H1 (cell line): ENCODE data around the gene IQCM. TPM values are rescaled to one million over a fixed set of nuclear protein-coding genes. Genes with fewer than 3 reads are reported as not detected.

ENCODE experiments used
- CTCF ChIA-PET: fragments of 300-600 bp; sonication (Branson Sonifier 250); formaldehyde crosslinking; loops from one replicate; lab custom pipeline; 2021; ENCODE audit not compliant: partially characterized antibody; lab: Charles Lee
- POLR2A ChIA-PET: fragments of 300-600 bp; sonication (Branson Sonifier 250); formaldehyde crosslinking; loops from one replicate; lab custom pipeline; 2021; ENCODE audit warnings: inconsistent platforms; ENCODE audit not compliant: partially characterized antibody; lab: Charles Lee
- DNase-seq, 2 experiments: peaks; one replicate each; pipeline versions ENCODE4 v3.0.0 to v3.0.0-alpha.2; 2010 to 2022; ENCODE audit warnings: low spot score in 2 of 2, low read depth in 1 of 2, mixed read lengths in 1 of 2
- FAIRE-seq: peaks from 2 replicates; lab custom pipeline; 2011; peaks lifted over from hg19 to GRCh38; lab: Jason Lieb, UNC
- H2AFZ ChIP-seq: 2 replicates; pipeline ENCODE4 v1.8.1; 2012; ENCODE audit warnings: low read length, inconsistent platforms
- H2AK5ac ChIP-seq: 2 replicates; pipeline ENCODE4 v1.6.1; 2013; ENCODE audit warnings: low read depth, low read length
- H2BK120ac ChIP-seq: replicated peaks from 2 replicates; pipeline ENCODE3; 2013; ENCODE audit warnings: low read depth, low read length, inconsistent platforms
- H2BK12ac ChIP-seq: 2 replicates; pipeline ENCODE4 v1.6.1; 2013; ENCODE audit warnings: low read depth, low read length
- H2BK15ac ChIP-seq: 2 replicates; pipeline ENCODE4 v1.6.1; 2013; ENCODE audit warnings: low read length
- H2BK20ac ChIP-seq: 2 replicates; pipeline ENCODE4 v1.6.1; 2013; ENCODE audit warnings: low read length
- H2BK5ac ChIP-seq: 2 replicates; pipeline ENCODE4 v1.6.1; 2013; ENCODE audit warnings: low read depth, low read length
- H3K14ac ChIP-seq: 2 replicates; pipeline ENCODE4 v1.6.1; 2013; ENCODE audit warnings: inconsistent platforms; ENCODE audit not compliant: insufficient read length
- H3K18ac ChIP-seq: 2 replicates; pipeline ENCODE4 v1.6.1; 2013; ENCODE audit warnings: low read length; ENCODE audit errors: extremely low read depth
- H3K23ac ChIP-seq: 2 replicates; pipeline ENCODE4 v1.6.1; 2013; ENCODE audit warnings: inconsistent platforms; ENCODE audit not compliant: insufficient read length
- H3K23me2 ChIP-seq: 2 replicates; pipeline ENCODE4 v1.6.1; 2013; ENCODE audit warnings: low read depth, low read length
- H3K27ac ChIP-seq: 2 replicates; pipeline ENCODE4 v1.6.1; 2011; ENCODE audit warnings: low read depth, low read length, inconsistent platforms
- H3K27me3 ChIP-seq, 4 experiments: replicated peaks in 1 of 4; 1 replicate in 1 of 4; 2 replicates in 3 of 4; pipeline versions ENCODE4 v1.6.1 to v1.8.1; 2011 to 2013; ENCODE audit warnings: low read length in 3 of 4, mild to moderate bottlenecking in 3 of 4, inconsistent platforms in 2 of 4, mixed read lengths in 2 of 4, moderate library complexity in 1 of 4; ENCODE audit not compliant: control insufficient read depth in 3 of 4, insufficient read depth in 3 of 4; ENCODE audit errors: extremely low read depth in 1 of 4
- H3K36me3 ChIP-seq, 4 experiments: 2 replicates each; pipeline versions ENCODE4 v1.6.1 to v1.8.1; 2011 to 2013; ENCODE audit warnings: mild to moderate bottlenecking in 4 of 4, low read length in 3 of 4, moderate library complexity in 2 of 4, control low read depth in 1 of 4, inconsistent platforms in 1 of 4; ENCODE audit not compliant: insufficient read depth in 4 of 4, control insufficient read depth in 2 of 4
- H3K4ac ChIP-seq: replicated peaks from 2 replicates; pipeline ENCODE3; 2013; ENCODE audit warnings: low read length, low read depth, mixed read lengths, inconsistent platforms; ENCODE audit not compliant: insufficient read length
- H3K4me1 ChIP-seq, 4 experiments: replicated peaks in 1 of 4; 1 replicate in 1 of 4; 2 replicates in 3 of 4; pipeline versions ENCODE4 v1.6.1 to v1.8.1; 2011 to 2013; ENCODE audit warnings: low read length in 3 of 4, inconsistent platforms in 2 of 4, mixed read lengths in 1 of 4; ENCODE audit not compliant: insufficient read depth in 4 of 4, control insufficient read depth in 3 of 4
- H3K4me2 ChIP-seq, 2 experiments: 2 replicates each; pipeline versions ENCODE4 v1.6.1 to v1.8.1; 2011 to 2013; ENCODE audit warnings: low read depth in 2 of 2, low read length in 2 of 2, control low read depth in 1 of 2, inconsistent platforms in 1 of 2, mild to moderate bottlenecking in 1 of 2; ENCODE audit not compliant: insufficient read depth in 1 of 2
- H3K4me3 ChIP-seq, 4 experiments: fragments of 200-600, 300-600 bp in 1 of 4; sonication (generic), shearing (Covaris generic), sonication (Bioruptor Twin) in 1 of 4; 2 replicates each; pipeline versions ENCODE4 v1.5.1 to v1.8.1; 2011 to 2016; ENCODE audit warnings: low read length in 4 of 4, low read depth in 3 of 4, control low read depth in 2 of 4, inconsistent platforms in 2 of 4, mild to moderate bottlenecking in 2 of 4, mixed read lengths in 1 of 4, moderate library complexity in 1 of 4; ENCODE audit not compliant: insufficient read depth in 2 of 4; ENCODE audit errors: extremely low read depth in 1 of 4
- H3K56ac ChIP-seq: replicated peaks from 2 replicates; pipeline ENCODE3; 2013; ENCODE audit warnings: low read depth, mild to moderate bottlenecking, mixed read lengths, low read length, inconsistent platforms; ENCODE audit not compliant: insufficient read length
- H3K79me1 ChIP-seq: 2 replicates; pipeline ENCODE4 v1.6.1; 2013; ENCODE audit warnings: low read depth, low read length, control low read depth
- H3K79me2 ChIP-seq, 2 experiments: 2 replicates each; pipeline versions ENCODE4 v1.6.1 to v1.8.1; 2012 to 2013; ENCODE audit warnings: low read length in 2 of 2, mild to moderate bottlenecking in 2 of 2, inconsistent platforms in 1 of 2; ENCODE audit not compliant: insufficient read depth in 2 of 2, control insufficient read depth in 1 of 2
- H3K9ac ChIP-seq, 4 experiments: replicated peaks in 1 of 4; 1 replicate in 1 of 4; 2 replicates in 3 of 4; pipeline versions ENCODE4 v1.6.1 to v1.8.1; 2011 to 2013; ENCODE audit warnings: low read depth in 3 of 4, low read length in 3 of 4, control low read depth in 2 of 4, mild to moderate bottlenecking in 2 of 4, moderate library complexity in 2 of 4, inconsistent platforms in 1 of 4; ENCODE audit errors: extremely low read depth in 1 of 4
- H3K9me3 ChIP-seq, 2 experiments: 2 replicates each; pipeline versions ENCODE4 v1.6.1 to v1.8.1; 2012 to 2013; ENCODE audit warnings: mild to moderate bottlenecking in 2 of 2, moderate library complexity in 2 of 2, control low read depth in 1 of 2, inconsistent platforms in 1 of 2, low read depth in 1 of 2, low read length in 1 of 2, mixed read lengths in 1 of 2; ENCODE audit not compliant: insufficient read depth in 2 of 2
- H4K20me1 ChIP-seq, 2 experiments: replicated peaks in 1 of 2; 2 replicates each; pipeline versions ENCODE3 to v1.8.1; 2011 to 2013; ENCODE audit warnings: inconsistent platforms in 2 of 2, low read length in 2 of 2, mild to moderate bottlenecking in 1 of 2; ENCODE audit not compliant: insufficient read depth in 2 of 2, control insufficient read depth in 1 of 2
- H4K5ac ChIP-seq: 2 replicates; pipeline ENCODE4 v1.6.1; 2013; ENCODE audit warnings: low read length, low read depth, mixed read lengths, inconsistent platforms; ENCODE audit not compliant: insufficient read length
- H4K8ac ChIP-seq: 2 replicates; pipeline ENCODE4 v1.8.0; 2013; ENCODE audit warnings: mild to moderate bottlenecking, moderate library complexity, low read length, inconsistent platforms; ENCODE audit not compliant: insufficient read depth; ENCODE audit errors: extremely low read depth
- H4K91ac ChIP-seq: replicated peaks from 2 replicates; pipeline ENCODE3; 2013; ENCODE audit warnings: low read length, mixed read lengths, inconsistent platforms; ENCODE audit not compliant: insufficient read length
- E2F6 ChIP-seq: IDR thresholded peaks from 2 replicates; pipeline ENCODE4 v1.6.1; 2012; ENCODE audit warnings: inconsistent platforms
- JUN ChIP-seq: IDR thresholded peaks from 2 replicates; pipeline ENCODE4 v1.6.1; 2011; ENCODE audit warnings: low read depth, mild to moderate bottlenecking, improper control_type of control experiment, low read length
- MAFK ChIP-seq: IDR thresholded peaks from 2 replicates; pipeline ENCODE4 v1.6.1; 2012; ENCODE audit warnings: low read depth, mild to moderate bottlenecking, improper control_type of control experiment, low read length
- MAX ChIP-seq: IDR thresholded peaks from 2 replicates; pipeline ENCODE4 v1.6.1; 2012; ENCODE audit warnings: inconsistent platforms
- WGBS, 2 experiments: shearing (Covaris generic) in 1 of 2; methylation state at CpG; one replicate each; pipeline versions ENCODE4 v1.1.6 to v1.1.7; 2013 to 2015; ENCODE audit warnings: low lambda C conversion rate in 2 of 2, mixed read lengths in 2 of 2, inconsistent platforms in 1 of 2, low coverage in 1 of 2, missing lambda C conversion rate in 1 of 2; ENCODE audit not compliant: insufficient replicate concordance in 2 of 2, insufficient coverage in 1 of 2, insufficient read length in 1 of 2; ENCODE audit errors: extremely low coverage in 1 of 2, missing lambda C conversion rate in 1 of 2; 5-methylcytosine and 5-hydroxymethylcytosine counted together
- polyA plus RNA-seq, 7 experiments: library from polyadenylated mRNA; depleted of rRNA in 3 of 7; stranded (reverse) in 5 of 7; unstranded in 2 of 7; fragments of >200 nt in 5 of 7; fragments of 200-250 nt in 2 of 7; gene quantifications; 1 replicate in 5 of 7; 2 replicates in 1 of 7; 4 replicates in 1 of 7; pipeline versions ENCODE4 v1.2.1 to v1.2.3, GENCODE V29; 2011 to 2013; ENCODE audit warnings: missing spikeins in 2 of 7, mixed read lengths in 2 of 7
- total RNA-seq: library from RNA; stranded (reverse); fragmentation: NEBNext Ultra II Directional; extraction: Animal tissue kit (Norgen Biotek cat#: 25700); gene quantifications from 2 replicates; pipeline ENCODE4 v1.2.1, GENCODE V29; 2021

Gene IQCM
- total and polyA plus RNA-seq, 2 of the 8 experiments (the other 6 are each of a cell fraction or from before 2014, with no cell fraction given): not detected

- Histone ChIP-seq H3K4me2 (no peak overlapping the region), H3K23me2 (no peaks in the 10 kb centered on the region)
Observed at GRCh38 chr4:149785696-149786431, 29.8 kb downstream of the IQCM start.

More at GRCh38 chr4:149785696-149786431, 29.8 kb downstream of the IQCM start:
- Histone ChIP-seq H3K4me1 (no peaks in the 10 kb centered on the region), H3K9me3 (no peaks in the 10 kb centered on the region), H3K36me3 (no peaks in the 10 kb centered on the region), H3K14ac (no peak overlapping the region), H2AK5ac (no peak overlapping the region), H3K79me2 (no peaks in the 10 kb centered on the region), H3K4me3 (no peak overlapping the region), H3K27me3 (no peaks in the 10 kb centered on the region), H3K27ac (no peak overlapping the region), H3K79me1 (no peaks in the 10 kb centered on the region), H2AFZ (no peak overlapping the region; the same call in 1 of the 2 replicates), H4K91ac (no peak overlapping the region), H3K9ac (no peak overlapping the region), H2BK20ac (no peak overlapping the region), H3K56ac (no peak overlapping the region), H4K8ac (no peak overlapping the region), H3K18ac (no peak overlapping the region), H3K23ac (no peak overlapping the region), H2BK12ac (no peak overlapping the region), H3K4ac (no peak overlapping the region), H4K20me1 (no peaks in the 10 kb centered on the region), H2BK120ac (no peak overlapping the region), H2BK5ac (no peak overlapping the region), H2BK15ac (no peak overlapping the region), H4K5ac (no peak overlapping the region)
- FAIRE-seq: no peak
- ChIA-PET CTCF (interaction anchor here (0.7 to 1.0 kb wide), 3 partner anchors 9 to 11 kb away, joined by 3 to 4 read pairs (median 3); no protein-coding TSS in a partner anchor), POLR2A (no interaction called here)
- TF ChIP-seq MAFK: no peak
- TF ChIP-seq E2F6: peak; percentile 80
- TF ChIP-seq JUN: 0 out of 2 replicates have a peak, but pooled peaks have one; percentile 13
- TF ChIP-seq MAX: peak; percentile 39; the same call in 1 of the 2 replicates
- 86% methylated on average over 1 of the region's 1 CpG; no CpG with 5 or more reads in 1 of the 2 experiments for WGBS, 2 experiments
- DNase-seq: peak in 1 of 2 experiments; percentile 36
